ENCODE measurements around the gene TEKT3. TPM values are rescaled to one million over a fixed set of nuclear protein-coding genes. Genes with fewer than 3 reads are reported as not detected.

The TEKT3 gene
- polyA plus RNA-seq, 1 of the 3 experiments (the other 2 are of a cell fraction): 0.62 TPM

DNA sequence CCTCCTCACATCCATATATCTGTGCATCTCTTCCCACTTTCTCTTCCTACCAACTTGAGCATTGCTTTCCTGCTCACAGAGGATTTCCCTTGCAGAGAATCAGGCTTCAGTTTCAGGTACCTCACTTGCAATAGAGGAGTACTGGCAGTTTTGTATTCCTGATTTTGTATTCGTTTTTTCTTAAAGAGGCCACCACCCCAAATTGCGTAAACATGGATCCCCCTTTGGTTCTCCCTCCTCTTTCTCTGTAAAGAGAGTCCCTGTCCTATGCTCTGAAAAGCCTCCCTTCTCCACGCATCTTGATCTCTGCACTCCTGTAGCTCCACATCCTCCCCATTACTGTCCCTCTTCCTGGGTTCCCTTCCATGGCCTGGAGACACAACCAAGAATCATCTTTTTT is 32.2 kb downstream of the TEKT3 start:
- no peak overlapping the region for H2AFZ ChIP-seq (ENCODE audit: low read depth)
- peaks cover 0 to 5% of the 10 kb centered on the region in 2 experiments; a peak in 2 of 4 replicates for H3K4me1 ChIP-seq (ENCODE audit: control insufficient read depth in 1 of 2, insufficient read depth in 2 of 2, low read depth in 1 of 2, low read length in 1 of 2)
- WGBS (ENCODE audit: low lambda C conversion rate): 53% methylated on average over 3 of the region's 3 CpGs
- no peaks in the 10 kb centered on the region for H3K9me3 ChIP-seq
- no peaks in the 10 kb centered on the region for H4K20me1 ChIP-seq (ENCODE audit: insufficient read depth)
- no peak overlapping the region for H3K4me2 ChIP-seq
- no peaks in the 10 kb centered on the region for H3F3A ChIP-seq (replicated peaks; ENCODE audit: insufficient read depth)
- H3K36me3 ChIP-seq (replicated peaks in 1 of 2; ENCODE audit: control insufficient read depth in 1 of 2, insufficient read depth in 2 of 2, low read length in 1 of 2): no peaks in the 10 kb centered on the region
- CTCF ChIA-PET: interaction anchor here (0.8 kb wide), 1 partner anchor 95 kb away, joined by 3 read pairs; no protein-coding TSS in a partner anchor
- no peak overlapping the region for H3K27ac ChIP-seq (ENCODE audit: low read depth in 2 of 2, low read length in 1 of 2)
- H3K9me2 ChIP-seq: no peaks in the 10 kb centered on the region
- POLR2A ChIA-PET: no interaction called here
- H3K79me2 ChIP-seq (ENCODE audit: insufficient read depth): no peaks in the 10 kb centered on the region
- DNase-seq: no peak
- TF ChIP-seq YY1 (IDR thresholded peaks at IDR 0.05; ENCODE audit: low read depth) (no peak), RFX5 (IDR thresholded peaks at IDR 0.05; ENCODE audit: low read length) (no peak), MEF2A (IDR thresholded peaks at IDR 0.05; ENCODE audit: borderline replicate concordance, low read depth) (no peak), TCF12 (IDR thresholded peaks at IDR 0.05) (no peak), FOXM1 (IDR thresholded peaks at IDR 0.05; ENCODE audit: low read depth) (no peak), FOXJ3 (CRISPR knock-in tag; IDR thresholded peaks at IDR 0.05) (no peak), EP300 (IDR thresholded peaks at IDR 0.05; ENCODE audit: borderline replicate concordance in 1 of 2, low read depth in 1 of 2, low read length in 1 of 2) (no peak), GABPA (IDR thresholded peaks at IDR 0.05; ENCODE audit: low read depth) (no peak), RXRA (IDR thresholded peaks at IDR 0.05; ENCODE audit: borderline replicate concordance, low read depth) (no peak), SIN3A (IDR thresholded peaks at IDR 0.05; ENCODE audit: borderline replicate concordance, low read depth, low read length) (no peak), RAD21 (IDR thresholded peaks at IDR 0.05; ENCODE audit: low read length) (no peak), NFIC (IDR thresholded peaks at IDR 0.05; ENCODE audit: borderline replicate concordance) (no peak)
- TF ChIP-seq, protein P1, sequence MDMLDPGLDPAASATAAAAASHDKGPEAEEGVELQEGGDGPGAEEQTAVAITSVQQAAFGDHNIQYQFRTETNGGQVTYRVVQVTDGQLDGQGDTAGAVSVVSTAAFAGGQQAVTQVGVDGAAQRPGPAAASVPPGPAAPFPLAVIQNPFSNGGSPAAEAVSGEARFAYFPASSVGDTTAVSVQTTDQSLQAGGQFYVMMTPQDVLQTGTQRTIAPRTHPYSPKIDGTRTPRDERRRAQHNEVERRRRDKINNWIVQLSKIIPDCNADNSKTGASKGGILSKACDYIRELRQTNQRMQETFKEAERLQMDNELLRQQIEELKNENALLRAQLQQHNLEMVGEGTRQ (IDR thresholded peaks at IDR 0.05; ENCODE audit: borderline replicate concordance, low read depth, low read length): no peak
- TF ChIP-seq, protein P2, sequence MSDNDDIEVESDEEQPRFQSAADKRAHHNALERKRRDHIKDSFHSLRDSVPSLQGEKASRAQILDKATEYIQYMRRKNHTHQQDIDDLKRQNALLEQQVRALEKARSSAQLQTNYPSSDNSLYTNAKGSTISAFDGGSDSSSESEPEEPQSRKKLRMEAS (IDR thresholded peaks at IDR 0.05; ENCODE audit: low read depth): no peak
- TF ChIP-seq, protein P3, sequence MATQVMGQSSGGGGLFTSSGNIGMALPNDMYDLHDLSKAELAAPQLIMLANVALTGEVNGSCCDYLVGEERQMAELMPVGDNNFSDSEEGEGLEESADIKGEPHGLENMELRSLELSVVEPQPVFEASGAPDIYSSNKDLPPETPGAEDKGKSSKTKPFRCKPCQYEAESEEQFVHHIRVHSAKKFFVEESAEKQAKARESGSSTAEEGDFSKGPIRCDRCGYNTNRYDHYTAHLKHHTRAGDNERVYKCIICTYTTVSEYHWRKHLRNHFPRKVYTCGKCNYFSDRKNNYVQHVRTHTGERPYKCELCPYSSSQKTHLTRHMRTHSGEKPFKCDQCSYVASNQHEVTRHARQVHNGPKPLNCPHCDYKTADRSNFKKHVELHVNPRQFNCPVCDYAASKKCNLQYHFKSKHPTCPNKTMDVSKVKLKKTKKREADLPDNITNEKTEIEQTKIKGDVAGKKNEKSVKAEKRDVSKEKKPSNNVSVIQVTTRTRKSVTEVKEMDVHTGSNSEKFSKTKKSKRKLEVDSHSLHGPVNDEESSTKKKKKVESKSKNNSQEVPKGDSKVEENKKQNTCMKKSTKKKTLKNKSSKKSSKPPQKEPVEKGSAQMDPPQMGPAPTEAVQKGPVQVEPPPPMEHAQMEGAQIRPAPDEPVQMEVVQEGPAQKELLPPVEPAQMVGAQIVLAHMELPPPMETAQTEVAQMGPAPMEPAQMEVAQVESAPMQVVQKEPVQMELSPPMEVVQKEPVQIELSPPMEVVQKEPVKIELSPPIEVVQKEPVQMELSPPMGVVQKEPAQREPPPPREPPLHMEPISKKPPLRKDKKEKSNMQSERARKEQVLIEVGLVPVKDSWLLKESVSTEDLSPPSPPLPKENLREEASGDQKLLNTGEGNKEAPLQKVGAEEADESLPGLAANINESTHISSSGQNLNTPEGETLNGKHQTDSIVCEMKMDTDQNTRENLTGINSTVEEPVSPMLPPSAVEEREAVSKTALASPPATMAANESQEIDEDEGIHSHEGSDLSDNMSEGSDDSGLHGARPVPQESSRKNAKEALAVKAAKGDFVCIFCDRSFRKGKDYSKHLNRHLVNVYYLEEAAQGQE (IDR thresholded peaks at IDR 0.05; ENCODE audit: low read depth, low read length): no peak
- H3K27me3 ChIP-seq (ENCODE audit: insufficient read depth): peaks cover 10% of the 10 kb centered on the region; the same call in 1 of the 2 replicates
- H3K4me3 ChIP-seq (ENCODE audit: low read depth in 2 of 2, low read length in 1 of 2): no peak overlapping the region
- no peak overlapping the region for H3K9ac ChIP-seq

Data from SK-N-SH (cell line).